Adrenal gland (tissue), 12 donors: Measurements from ENCODE around the gene RCAN3. TPM values are rescaled to one million over a fixed set of nuclear protein-coding genes. Genes with fewer than 3 reads are reported as not detected.

Experiments used
- DNase-seq, 7 donors: peaks; one replicate each; pipeline ENCODE4 v3.0.0-alpha.2; 2019 to 2020
- H3K27ac ChIP-seq, 5 donors: fragments of 200-600 bp; sonication (generic) in 4 of 5; 1 replicate in 3 of 5; 2 replicates in 2 of 5; pipeline versions ENCODE4 v1.5.1 to v1.8.0; 2016 to 2020; ENCODE audit warnings: mild to moderate bottlenecking in 1 of 5
- H3K27me3 ChIP-seq: fragments of 200-600 bp; 2 replicates; pipeline ENCODE4 v1.8.0; 2021
- H3K36me3 ChIP-seq, 2 donors: fragments of 200-600 bp; replicated peaks in 1 of 2; 1 replicate in 1 of 2; 2 replicates in 1 of 2; pipeline versions ENCODE4 v1.5.1 to v1.8.0; 2018 to 2022
- H3K4me1 ChIP-seq, 2 donors: fragments of 200-600 bp; replicated peaks in 1 of 2; 1 replicate in 1 of 2; 2 replicates in 1 of 2; pipeline versions ENCODE4 v1.5.1 to v1.8.0; 2018 to 2021
- H3K4me3 ChIP-seq, 4 donors: fragments of 200-600 bp; sonication (generic) in 3 of 4; one replicate each; pipeline ENCODE4 v1.5.1; 2016 to 2018
- H3K9me3 ChIP-seq, 3 donors: fragments of 200-600 bp; sonication (generic) in 1 of 3; replicated peaks in 1 of 3; 1 replicate in 2 of 3; 2 replicates in 1 of 3; pipeline versions ENCODE4 v1.5.1 to v1.8.0; 2016 to 2021
- CTCF ChIP-seq, 6 experiments: fragments of 450-650 bp in 4 of 6; fragments of 200-600 bp in 2 of 6; sonication (generic) in 1 of 6; IDR thresholded peaks; 1 replicate in 5 of 6; 2 replicates in 1 of 6; pipeline versions ENCODE4 v1.5.1 to v1.8.0; 2016 to 2021; ENCODE audit warnings: antibody characterized with exemption in 6 of 6, mild to moderate bottlenecking in 2 of 6, moderate library complexity in 1 of 6
- POLR2A ChIP-seq, 2 donors: fragments of 450-650 bp; IDR thresholded peaks; one replicate each; pipeline ENCODE4 v1.6.1; 2017; ENCODE audit warnings: antibody characterized with exemption in 2 of 2, mild to moderate bottlenecking in 2 of 2, moderate library complexity in 1 of 2
- WGBS, 4 donors: extraction: QIAGEN DNeasy Blood & Tissue Kit in 2 of 4; methylation state at CpG; one replicate each; pipeline versions ENCODE4 v1.1.5 to v1.1.7; 2013 to 2017; 5-methylcytosine and 5-hydroxymethylcytosine counted together
- intact Hi-C, 2 donors: fragments of 100-400 bp; cut with DNase I; formaldehyde crosslinking; loops; one replicate each; pipeline versions ENCODE4 v1.14.1 to v1.15.0; 2022 to 2023
- polyA plus RNA-seq, 3 donors: library from polyadenylated mRNA; stranded (reverse); fragments of 200-250 nt in 2 of 3; fragments of 350-450 nt in 1 of 3; fragmentation: Illumina TruSeq in 1 of 3; extraction: RNeasy Lipid Tissue Mini Kit (QIAGEN cat#74804) in 1 of 3; gene quantifications; one replicate each; pipeline ENCODE4 v1.2.3, GENCODE V29; 2013 to 2014
- total RNA-seq, 9 donors: library from RNA; depleted of rRNA in 4 of 9; stranded (reverse); fragments of >200 nt in 4 of 9; fragments of 120-200 nt in 1 of 9; fragmentation: NEBNext Ultra II Directional in 1 of 9; extraction: Animal tissue kit (Norgen Biotek cat#: 25700) in 1 of 9; gene quantifications; one replicate each; pipeline versions ENCODE4 v1.1.0 to v1.2.4, GENCODE V29; 2013 to 2023
- donor health status: healthy with polysubstance abuse.
- donor health status: Bipolar disorder and iron deficiency.
- donor health status: DM: yes; HTN: yes; CAD: no.
- donor health status: DM: no; HTN: no; CAD: no.
- donor health status: DM: no; HTN: no; CAD: no.
- donor health status: DM: yes; HTN: yes; CAD: no.

Gene RCAN3
- total and polyA plus RNA-seq, 12 donors, result 0.48 to 5.6 (median 2.2) TPM

DNA sequence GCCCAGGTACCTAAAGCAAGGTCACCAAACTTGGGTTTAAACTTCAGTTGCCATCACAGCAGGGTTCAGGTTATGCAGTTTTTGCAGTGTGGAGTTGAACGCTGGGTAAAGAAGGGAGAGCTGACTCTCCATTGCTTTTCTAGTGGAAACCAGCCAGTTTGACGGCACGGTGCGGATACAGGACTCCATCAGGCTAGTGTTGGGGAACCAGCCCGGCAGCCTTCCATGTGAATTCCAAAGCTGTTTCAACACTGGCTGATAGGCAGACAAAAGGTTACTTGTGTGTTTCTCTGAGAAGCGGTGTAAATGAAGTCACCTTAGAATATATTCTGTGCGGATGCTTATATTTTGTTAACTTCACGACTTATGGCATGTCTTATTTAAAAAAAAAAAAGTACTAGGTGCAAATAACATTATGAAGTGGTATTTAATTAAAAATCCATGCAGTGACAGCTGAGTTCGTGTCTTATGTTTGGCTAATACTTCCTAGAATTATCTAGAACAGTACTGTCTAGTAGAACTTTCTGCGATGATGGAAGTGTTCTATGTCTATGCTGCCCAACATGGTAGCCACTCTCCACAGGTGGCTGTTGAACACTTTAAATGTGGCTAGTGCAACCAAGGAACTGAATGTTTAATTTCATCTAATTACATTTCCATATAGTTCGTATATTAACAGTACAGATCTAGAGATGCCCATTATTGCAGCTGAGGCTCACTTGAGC is 29.9 kb upstream of the RCAN3 start:
- no peaks in the 10 kb centered on the region for H3K4me1 ChIP-seq
- 88 to 92% (median 89%) methylated on average over 11 of the region's 11 CpGs for WGBS, 4 donors
- no peak for DNase-seq
- intact Hi-C loops, result no loop called here
- TF ChIP-seq POLR2A (IDR thresholded peaks at IDR 0.05) (no peak), CTCF (IDR thresholded peaks at IDR 0.05) (no peak)
- H3K36me3 ChIP-seq, result no peaks in the 10 kb centered on the region
- no peaks in the 10 kb centered on the region for H3K9me3 ChIP-seq
- H3K4me3 ChIP-seq, result no peak overlapping the region
- no peaks in the 10 kb centered on the region for H3K27me3 ChIP-seq
- H3K27ac ChIP-seq, result no peak overlapping the region

- H3K4me1 ChIP-seq, result no peaks in the 10 kb centered on the region
- H3K36me3 ChIP-seq, result no peaks in the 10 kb centered on the region
- no peak overlapping the region for H3K4me3 ChIP-seq
- no peaks in the 10 kb centered on the region for H3K27me3 ChIP-seq
- DNase-seq, result no peak
- TF ChIP-seq CTCF (IDR thresholded peaks at IDR 0.05) (no peak), POLR2A (IDR thresholded peaks at IDR 0.05) (no peak)
- no peaks in the 10 kb centered on the region for H3K9me3 ChIP-seq
- H3K27ac ChIP-seq, result no peak overlapping the region
- intact Hi-C loops, result no loop called here
Observed at GRCh38 chr1:24474193-24474592, 28.4 kb upstream of the RCAN3 start.

GRCh38 chr1:24475700-24476099 is 26.9 kb upstream of the RCAN3 start:
- WGBS, 4 donors, result 87 to 91% (median 90%) methylated on average over 4 of the region's 4 CpGs
- H3K4me3 ChIP-seq, result no peak overlapping the region
- no peaks in the 10 kb centered on the region for H3K9me3 ChIP-seq
- H3K27me3 ChIP-seq, result no peaks in the 10 kb centered on the region
- no peak overlapping the region for H3K27ac ChIP-seq
- intact Hi-C loops, result no loop called here
- no peaks in the 10 kb centered on the region for H3K36me3 ChIP-seq
- no peak for TF ChIP-seq POLR2A (IDR thresholded peaks at IDR 0.05)
- no peak for TF ChIP-seq CTCF (IDR thresholded peaks at IDR 0.05)
- DNase-seq, result no peak
- H3K4me1 ChIP-seq, result no peaks in the 10 kb centered on the region

DNA sequence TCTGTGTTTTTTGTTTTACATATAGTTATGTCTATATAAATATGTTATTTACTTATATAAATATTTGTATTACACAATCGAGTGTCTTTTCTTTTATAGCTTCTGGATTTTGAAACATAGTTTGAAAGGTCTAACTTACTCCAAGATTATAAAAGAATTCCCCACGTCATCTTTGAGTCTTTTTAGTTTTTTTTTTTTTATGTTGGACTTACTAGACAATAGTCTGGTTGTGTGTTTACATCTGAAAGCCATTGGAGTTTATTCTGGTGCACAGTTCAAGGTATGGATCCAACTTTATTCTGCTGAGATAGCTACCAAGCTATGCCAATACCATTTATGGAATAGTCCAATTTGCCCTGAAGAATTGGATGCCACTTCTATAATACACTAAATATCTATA is 26.1 kb upstream of the RCAN3 start:
- no peaks in the 10 kb centered on the region for H3K4me1 ChIP-seq
- TF ChIP-seq POLR2A (IDR thresholded peaks at IDR 0.05) (no peak), CTCF (IDR thresholded peaks at IDR 0.05) (no peak)
- no peaks in the 10 kb centered on the region for H3K36me3 ChIP-seq
- H3K4me3 ChIP-seq, result no peak overlapping the region
- no peak overlapping the region for H3K27ac ChIP-seq
- no peaks in the 10 kb centered on the region for H3K9me3 ChIP-seq
- intact Hi-C loops, result no loop called here
- 76 to 89% (median 78%) methylated on average over 2 of the region's 2 CpGs for WGBS, 4 donors
- no peaks in the 10 kb centered on the region for H3K27me3 ChIP-seq
- no peak for DNase-seq
